Measurements from ENCODE around the gene CABYR.
A peak's percentile ranks its signal among the peaks of the same experiment; 100 is the strongest.

Gene CABYR

DNA sequence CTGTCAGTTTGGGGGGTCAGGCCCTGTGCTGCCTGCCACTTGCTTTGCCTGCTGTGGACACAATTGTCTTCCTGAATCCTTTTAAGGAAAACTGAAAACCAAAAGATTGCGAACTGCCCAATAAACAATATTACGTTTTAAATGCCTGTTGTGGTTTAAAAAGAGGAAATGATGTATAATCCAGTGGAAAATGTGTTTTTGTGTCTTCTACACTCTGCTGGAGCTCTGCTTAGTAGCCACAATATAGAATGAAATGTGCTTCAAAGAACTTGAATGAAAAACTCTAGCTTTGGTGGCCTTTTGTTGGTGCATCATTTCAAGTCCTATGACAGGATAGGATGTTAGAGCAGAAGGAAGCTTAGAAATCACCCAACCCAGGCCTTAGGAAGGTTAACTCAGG, 23.2 kb upstream of the CABYR start:
- peak overlapping the region; percentile 1; the same call in 1 of the 2 replicates for H3K27ac ChIP-seq (replicated peaks)
- DNase-seq (ENCODE audit: low read depth in 1 of 2, low spot score in 1 of 2): peak in 1 of 2 experiments; percentile 27
- H3K27me3 ChIP-seq (ENCODE audit: insufficient read depth, poor library complexity, severe bottlenecking): no peaks in the 10 kb centered on the region
- TF ChIP-seq, protein P1, sequence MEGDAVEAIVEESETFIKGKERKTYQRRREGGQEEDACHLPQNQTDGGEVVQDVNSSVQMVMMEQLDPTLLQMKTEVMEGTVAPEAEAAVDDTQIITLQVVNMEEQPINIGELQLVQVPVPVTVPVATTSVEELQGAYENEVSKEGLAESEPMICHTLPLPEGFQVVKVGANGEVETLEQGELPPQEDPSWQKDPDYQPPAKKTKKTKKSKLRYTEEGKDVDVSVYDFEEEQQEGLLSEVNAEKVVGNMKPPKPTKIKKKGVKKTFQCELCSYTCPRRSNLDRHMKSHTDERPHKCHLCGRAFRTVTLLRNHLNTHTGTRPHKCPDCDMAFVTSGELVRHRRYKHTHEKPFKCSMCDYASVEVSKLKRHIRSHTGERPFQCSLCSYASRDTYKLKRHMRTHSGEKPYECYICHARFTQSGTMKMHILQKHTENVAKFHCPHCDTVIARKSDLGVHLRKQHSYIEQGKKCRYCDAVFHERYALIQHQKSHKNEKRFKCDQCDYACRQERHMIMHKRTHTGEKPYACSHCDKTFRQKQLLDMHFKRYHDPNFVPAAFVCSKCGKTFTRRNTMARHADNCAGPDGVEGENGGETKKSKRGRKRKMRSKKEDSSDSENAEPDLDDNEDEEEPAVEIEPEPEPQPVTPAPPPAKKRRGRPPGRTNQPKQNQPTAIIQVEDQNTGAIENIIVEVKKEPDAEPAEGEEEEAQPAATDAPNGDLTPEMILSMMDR (IDR thresholded peaks at IDR 0.05; ENCODE audit: insufficient read depth, low read length): no peak
- TF ChIP-seq SPI1 (IDR thresholded peaks at IDR 0.05; ENCODE audit: borderline replicate concordance, low read depth) (peak; percentile 97), GABPA (IDR thresholded peaks at IDR 0.05; ENCODE audit: low read depth) (0 out of 2 replicates have a peak, but pooled peaks have one; percentile 6), POLR2AphosphoS5 (IDR thresholded peaks at IDR 0.05; ENCODE audit: low read depth) (no peak)
- TF ChIP-seq, protein P2, sequence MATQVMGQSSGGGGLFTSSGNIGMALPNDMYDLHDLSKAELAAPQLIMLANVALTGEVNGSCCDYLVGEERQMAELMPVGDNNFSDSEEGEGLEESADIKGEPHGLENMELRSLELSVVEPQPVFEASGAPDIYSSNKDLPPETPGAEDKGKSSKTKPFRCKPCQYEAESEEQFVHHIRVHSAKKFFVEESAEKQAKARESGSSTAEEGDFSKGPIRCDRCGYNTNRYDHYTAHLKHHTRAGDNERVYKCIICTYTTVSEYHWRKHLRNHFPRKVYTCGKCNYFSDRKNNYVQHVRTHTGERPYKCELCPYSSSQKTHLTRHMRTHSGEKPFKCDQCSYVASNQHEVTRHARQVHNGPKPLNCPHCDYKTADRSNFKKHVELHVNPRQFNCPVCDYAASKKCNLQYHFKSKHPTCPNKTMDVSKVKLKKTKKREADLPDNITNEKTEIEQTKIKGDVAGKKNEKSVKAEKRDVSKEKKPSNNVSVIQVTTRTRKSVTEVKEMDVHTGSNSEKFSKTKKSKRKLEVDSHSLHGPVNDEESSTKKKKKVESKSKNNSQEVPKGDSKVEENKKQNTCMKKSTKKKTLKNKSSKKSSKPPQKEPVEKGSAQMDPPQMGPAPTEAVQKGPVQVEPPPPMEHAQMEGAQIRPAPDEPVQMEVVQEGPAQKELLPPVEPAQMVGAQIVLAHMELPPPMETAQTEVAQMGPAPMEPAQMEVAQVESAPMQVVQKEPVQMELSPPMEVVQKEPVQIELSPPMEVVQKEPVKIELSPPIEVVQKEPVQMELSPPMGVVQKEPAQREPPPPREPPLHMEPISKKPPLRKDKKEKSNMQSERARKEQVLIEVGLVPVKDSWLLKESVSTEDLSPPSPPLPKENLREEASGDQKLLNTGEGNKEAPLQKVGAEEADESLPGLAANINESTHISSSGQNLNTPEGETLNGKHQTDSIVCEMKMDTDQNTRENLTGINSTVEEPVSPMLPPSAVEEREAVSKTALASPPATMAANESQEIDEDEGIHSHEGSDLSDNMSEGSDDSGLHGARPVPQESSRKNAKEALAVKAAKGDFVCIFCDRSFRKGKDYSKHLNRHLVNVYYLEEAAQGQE (IDR thresholded peaks at IDR 0.05; ENCODE audit: insufficient replicate concordance, low read depth): no peak
- H3K4me3 ChIP-seq (replicated peaks; ENCODE audit: insufficient read depth, low read length): no peak overlapping the region

DNA sequence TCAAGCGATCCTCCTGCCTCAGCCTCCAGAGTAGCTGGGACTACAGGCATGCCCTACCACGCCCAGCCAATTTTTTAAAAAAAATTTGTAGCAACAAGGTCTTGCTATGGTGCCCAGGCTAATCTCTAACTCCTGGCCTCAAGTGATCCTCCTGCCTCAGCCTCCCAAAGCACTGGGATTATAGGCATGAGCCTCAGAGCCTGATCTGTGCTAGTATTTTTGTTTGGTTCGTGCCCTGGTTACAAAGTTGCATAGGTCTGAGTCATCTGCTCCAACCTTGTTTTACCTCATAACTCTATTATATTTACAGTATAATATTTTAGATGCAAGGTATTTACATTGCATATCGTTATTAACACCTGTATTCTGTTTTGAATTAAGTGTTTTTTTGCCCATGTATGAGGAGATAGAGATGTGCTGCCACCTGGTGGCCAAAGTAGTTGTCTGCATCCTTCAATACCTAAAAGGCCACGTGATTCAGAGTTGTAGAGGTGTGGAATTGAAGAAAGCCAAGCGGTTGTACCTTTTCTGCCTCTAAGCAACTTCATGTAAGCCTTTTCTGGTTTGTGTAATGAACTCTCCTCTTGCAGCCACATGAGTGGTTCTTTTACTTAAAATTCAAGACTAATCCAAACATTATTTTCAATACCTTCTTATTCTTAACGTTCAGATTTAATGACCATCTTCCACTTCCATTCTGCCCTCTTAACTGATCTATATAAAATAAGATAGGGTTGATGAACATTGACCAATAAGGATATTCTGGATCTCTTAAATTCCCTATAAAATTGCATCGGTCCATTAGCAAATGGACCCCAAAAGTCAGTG, 19.9 kb upstream of the CABYR start:
- no peak for TF ChIP-seq POLR2AphosphoS5 (IDR thresholded peaks at IDR 0.05; ENCODE audit: low read depth)
- no peak for TF ChIP-seq GABPA (IDR thresholded peaks at IDR 0.05; ENCODE audit: low read depth)
- TF ChIP-seq, protein P1 (IDR thresholded peaks at IDR 0.05; ENCODE audit: insufficient read depth, low read length): peak; percentile 89
- Histone ChIP-seq H3K4me3 (replicated peaks; ENCODE audit: insufficient read depth, low read length) (no peak overlapping the region), H3K27ac (replicated peaks) (no peak overlapping the region), H3K27me3 (ENCODE audit: insufficient read depth, poor library complexity, severe bottlenecking) (no peaks in the 10 kb centered on the region)
- peak; percentile 49 to 75 for DNase-seq (ENCODE audit: low read depth in 1 of 2, low spot score in 1 of 2)

DNA sequence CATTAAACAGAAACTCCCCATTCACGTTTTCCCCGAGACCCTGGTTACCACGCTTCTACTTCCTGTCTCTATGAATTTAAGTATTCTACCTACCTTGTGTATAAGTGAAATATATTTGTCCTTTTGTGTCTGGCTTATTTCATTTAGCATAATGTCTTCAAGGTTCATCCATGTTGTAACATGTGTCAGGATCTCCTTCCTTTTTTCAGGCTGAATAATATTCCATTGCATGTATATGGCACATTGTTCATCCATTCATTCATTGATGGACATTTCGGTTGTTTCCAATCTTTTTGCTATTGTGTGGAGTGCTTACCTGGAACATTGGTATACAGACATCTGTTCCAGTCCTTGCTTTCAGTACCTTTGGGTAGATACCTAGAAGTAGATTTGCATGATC, 18.2 kb upstream of the CABYR start:
- Histone ChIP-seq H3K27ac (replicated peaks) (no peak overlapping the region), H3K4me3 (replicated peaks; ENCODE audit: insufficient read depth, low read length) (no peak overlapping the region), H3K27me3 (ENCODE audit: insufficient read depth, poor library complexity, severe bottlenecking) (no peaks in the 10 kb centered on the region)
- TF ChIP-seq, protein P1 (IDR thresholded peaks at IDR 0.05; ENCODE audit: insufficient read depth, low read length): no peak
- no peak for TF ChIP-seq SPI1 (IDR thresholded peaks at IDR 0.05; ENCODE audit: borderline replicate concordance, low read depth)
- TF ChIP-seq POLR2AphosphoS5 (IDR thresholded peaks at IDR 0.05; ENCODE audit: low read depth): no peak
- no peak for TF ChIP-seq GABPA (IDR thresholded peaks at IDR 0.05; ENCODE audit: low read depth)
- TF ChIP-seq, protein P2 (IDR thresholded peaks at IDR 0.05; ENCODE audit: insufficient replicate concordance, low read depth): no peak
- no peak for DNase-seq (ENCODE audit: low read depth in 1 of 2, low spot score in 1 of 2)

Data from HL-60 (cell line).